Fibroblast of skin of left quadriceps (primary cell): Measurements from ENCODE around the gene PRSS2.

ENCODE experiments used
- DNase-seq, 2 experiments: peaks; one replicate each; pipeline ENCODE4 v3.0.0-alpha.2; 2013; ENCODE audit warnings: low read depth in 2 of 2

The PRSS2 gene

DNA sequence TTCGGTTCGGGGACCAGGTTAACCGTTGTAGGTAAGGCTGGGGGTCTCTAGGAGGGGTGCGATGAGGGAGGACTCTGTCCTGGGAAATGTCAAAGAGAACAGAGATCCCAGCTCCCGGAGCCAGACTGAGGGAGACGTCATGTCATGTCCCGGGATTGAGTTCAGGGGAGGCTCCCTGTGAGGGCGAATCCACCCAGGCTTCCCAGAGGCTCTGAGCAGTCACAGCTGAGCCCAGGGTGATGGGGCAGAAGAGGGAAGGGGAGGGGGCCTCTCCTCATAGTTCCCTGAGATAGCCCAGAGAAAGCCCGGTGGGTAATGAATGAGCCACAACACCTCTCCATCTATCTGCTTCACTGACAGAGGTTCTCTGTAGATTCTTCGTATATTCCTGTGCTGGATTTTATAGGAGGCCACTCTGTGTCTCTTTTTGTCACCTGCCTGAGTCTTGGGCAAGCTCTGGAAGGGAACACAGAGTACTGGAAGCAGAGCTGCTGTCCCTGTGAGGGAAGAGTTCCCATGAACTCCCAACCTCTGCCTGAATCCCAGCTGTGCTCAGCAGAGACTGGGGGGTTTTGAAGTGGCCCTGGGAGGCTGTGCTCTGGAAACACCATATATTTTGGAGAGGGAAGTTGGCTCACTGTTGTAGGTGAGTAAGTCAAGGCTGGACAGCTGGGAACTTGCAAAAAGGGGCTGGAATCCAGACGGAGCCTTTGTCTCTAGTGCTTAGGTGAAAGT, 16.4 kb downstream of the PRSS2 start:
- no peak for DNase-seq

DNA sequence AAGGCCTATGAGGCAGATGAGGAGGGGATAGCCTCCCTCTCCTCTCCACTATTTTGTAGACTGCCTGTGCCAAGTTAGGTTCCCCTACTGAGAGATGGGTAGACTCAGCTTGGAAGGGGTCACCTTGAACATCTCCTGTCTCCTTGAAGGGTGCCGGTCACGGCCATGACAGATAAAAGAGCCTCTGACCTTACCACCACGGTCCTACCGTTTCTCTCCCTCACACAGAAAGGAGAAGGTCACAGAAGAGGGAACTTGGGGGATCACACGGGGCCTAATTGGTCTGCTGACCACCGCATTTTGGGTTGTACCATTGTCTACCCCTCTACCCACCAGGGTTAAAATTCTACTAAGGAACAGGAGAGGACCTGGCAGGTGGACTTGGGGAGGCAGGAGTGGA, 17.0 kb downstream of the PRSS2 start:
- DNase-seq: no peak

DNA sequence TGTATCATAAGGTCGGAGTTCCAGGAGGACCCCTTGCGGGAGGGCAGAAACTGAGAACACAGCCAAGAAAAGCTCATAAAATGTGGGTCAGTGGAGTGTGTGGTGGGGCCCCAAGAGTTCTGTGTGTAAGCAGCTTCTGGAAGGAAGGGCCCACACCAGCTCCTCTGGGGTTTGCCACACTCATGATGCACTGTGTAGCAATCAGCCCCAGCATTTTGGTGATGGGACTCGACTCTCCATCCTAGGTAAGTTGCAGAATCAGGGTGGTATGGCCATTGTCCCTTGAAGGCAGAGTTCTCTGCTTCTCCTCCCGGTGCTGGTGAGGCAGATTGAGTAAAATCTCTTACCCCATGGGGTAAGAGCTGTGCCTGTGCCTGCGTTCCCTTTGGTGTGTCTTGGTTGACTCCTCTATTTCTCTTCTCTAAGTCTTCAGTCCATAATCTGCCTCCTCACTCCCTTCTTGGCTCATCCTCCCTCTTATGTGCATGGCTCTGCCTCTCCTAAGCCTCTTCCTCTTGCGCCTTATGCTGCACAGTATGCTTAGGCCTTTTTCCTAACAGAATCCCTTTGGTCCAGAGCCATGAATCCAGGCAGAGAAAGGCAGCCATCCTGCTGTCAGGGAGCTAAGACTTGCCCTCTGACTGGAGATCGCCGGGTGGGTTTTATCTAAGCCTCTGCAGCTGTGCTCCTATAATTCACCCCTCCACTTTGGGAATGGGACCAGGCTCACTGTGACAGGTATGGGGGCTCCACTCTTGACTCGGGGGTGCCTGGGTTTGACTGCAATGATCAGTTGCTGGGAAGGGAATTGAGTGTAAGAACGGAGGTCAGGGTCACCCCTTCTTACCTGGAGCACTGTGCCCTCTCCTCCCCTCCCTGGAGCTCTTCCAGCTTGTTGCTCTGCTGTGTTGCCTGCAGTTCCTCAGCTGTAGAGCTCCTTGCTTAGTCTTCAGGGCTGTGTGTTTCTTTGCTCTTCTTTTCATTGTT, 17.8 kb downstream of the PRSS2 start:
- no peak for DNase-seq

- no peak for DNase-seq
These were observed 18.7 kb downstream of the PRSS2 start for GRCh38 chr7:142789441-142789840.

- no peak for DNase-seq
These were observed 19.3 kb downstream of the PRSS2 start for GRCh38 chr7:142790056-142790455.

DNA sequence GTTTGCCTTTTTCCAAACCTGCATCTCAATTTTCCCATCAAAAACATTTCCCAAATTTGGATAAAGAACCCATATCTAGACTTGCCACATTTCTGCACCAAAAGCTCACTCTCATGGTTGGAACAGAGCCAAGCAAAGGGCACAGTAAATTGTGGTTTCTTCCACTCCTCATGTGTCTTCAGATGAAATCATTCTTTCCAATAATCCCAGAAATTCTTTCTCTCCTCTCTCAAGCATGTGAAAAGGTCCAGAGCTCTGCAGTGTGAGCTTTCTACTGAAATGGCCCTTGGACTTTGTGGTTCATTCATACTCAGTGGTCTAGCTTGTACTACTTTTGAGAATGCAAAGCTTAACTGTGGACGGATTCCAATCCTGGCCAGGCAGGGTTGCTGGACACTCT, 19.8 kb downstream of the PRSS2 start:
- DNase-seq: no peak

DNA sequence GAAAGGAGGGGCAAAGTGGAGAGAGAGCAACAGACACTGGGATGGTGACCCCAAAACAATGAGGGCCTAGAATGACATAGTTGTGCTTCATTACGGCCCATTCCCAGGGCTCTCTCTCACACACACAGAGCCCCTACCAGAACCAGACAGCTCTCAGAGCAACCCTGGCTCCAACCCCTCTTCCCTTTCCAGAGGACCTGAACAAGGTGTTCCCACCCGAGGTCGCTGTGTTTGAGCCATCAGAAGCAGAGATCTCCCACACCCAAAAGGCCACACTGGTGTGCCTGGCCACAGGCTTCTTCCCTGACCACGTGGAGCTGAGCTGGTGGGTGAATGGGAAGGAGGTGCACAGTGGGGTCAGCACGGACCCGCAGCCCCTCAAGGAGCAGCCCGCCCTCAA, 20.7 kb downstream of the PRSS2 start:
- no peak for DNase-seq

DNA sequence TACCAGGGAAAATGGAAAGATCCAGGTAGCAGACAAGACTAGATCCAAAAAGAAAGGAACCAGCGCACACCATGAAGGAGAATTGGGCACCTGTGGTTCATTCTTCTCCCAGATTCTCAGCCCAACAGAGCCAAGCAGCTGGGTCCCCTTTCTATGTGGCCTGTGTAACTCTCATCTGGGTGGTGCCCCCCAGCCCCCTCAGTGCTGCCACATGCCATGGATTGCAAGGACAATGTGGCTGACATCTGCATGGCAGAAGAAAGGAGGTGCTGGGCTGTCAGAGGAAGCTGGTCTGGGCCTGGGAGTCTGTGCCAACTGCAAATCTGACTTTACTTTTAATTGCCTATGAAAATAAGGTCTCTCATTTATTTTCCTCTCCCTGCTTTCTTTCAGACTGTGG, 21.4 kb downstream of the PRSS2 start:
- no peak for DNase-seq

- DNase-seq: no peak
These were observed 21.8 kb downstream of the PRSS2 start for GRCh38 chr7:142792593-142792992.

- DNase-seq: no peak
These were observed 22.4 kb downstream of the PRSS2 start for GRCh38 chr7:142793156-142793555.

GRCh38 chr7:142795339-142795863, 24.6 kb downstream of the PRSS2 start:
- DNase-seq: no peak

DNA sequence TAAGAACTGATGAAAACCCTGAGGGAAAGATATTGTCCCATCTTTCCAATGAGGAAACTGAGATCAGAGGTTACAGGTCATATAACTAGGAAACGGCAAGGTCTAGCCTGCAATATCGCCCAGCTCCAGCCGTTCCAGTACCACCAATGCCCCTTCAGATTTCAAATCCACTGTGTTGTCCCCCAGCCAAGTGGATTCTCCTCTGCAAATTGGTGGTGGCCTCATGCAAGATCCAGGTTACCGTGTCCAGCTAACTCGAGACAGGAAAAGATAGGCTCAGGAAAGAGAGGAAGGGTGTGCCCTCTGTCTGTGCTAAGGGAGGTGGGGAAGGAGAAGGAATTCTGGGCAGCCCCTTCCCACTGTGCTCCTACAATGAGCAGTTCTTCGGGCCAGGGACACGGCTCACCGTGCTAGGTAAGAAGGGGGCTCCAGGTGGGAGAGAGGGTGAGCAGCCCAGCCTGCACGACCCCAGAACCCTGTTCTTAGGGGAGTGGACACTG, 25.3 kb downstream of the PRSS2 start:
- DNase-seq: no peak

DNA sequence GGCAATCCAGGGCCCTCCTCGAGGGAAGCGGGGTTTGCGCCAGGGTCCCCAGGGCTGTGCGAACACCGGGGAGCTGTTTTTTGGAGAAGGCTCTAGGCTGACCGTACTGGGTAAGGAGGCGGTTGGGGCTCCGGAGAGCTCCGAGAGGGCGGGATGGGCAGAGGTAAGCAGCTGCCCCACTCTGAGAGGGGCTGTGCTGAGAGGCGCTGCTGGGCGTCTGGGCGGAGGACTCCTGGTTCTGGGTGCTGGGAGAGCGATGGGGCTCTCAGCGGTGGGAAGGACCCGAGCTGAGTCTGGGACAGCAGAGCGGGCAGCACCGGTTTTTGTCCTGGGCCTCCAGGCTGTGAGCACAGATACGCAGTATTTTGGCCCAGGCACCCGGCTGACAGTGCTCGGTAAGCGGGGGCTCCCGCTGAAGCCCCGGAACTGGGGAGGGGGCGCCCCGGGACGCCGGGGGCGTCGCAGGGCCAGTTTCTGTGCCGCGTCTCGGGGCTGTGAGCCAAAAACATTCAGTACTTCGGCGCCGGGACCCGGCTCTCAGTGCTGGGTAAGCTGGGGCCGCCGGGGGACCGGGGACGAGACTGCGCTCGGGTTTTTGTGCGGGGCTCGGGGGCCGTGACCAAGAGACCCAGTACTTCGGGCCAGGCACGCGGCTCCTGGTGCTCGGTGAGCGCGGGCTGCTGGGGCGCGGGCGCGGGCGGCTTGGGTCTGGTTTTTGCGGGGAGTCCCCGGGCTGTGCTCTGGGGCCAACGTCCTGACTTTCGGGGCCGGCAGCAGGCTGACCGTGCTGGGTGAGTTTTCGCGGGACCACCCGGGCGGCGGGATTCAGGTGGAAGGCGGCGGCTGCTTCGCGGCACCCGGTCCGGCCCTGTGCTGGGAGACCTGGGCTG, 26.0 kb downstream of the PRSS2 start:
- no peak for DNase-seq

DNA sequence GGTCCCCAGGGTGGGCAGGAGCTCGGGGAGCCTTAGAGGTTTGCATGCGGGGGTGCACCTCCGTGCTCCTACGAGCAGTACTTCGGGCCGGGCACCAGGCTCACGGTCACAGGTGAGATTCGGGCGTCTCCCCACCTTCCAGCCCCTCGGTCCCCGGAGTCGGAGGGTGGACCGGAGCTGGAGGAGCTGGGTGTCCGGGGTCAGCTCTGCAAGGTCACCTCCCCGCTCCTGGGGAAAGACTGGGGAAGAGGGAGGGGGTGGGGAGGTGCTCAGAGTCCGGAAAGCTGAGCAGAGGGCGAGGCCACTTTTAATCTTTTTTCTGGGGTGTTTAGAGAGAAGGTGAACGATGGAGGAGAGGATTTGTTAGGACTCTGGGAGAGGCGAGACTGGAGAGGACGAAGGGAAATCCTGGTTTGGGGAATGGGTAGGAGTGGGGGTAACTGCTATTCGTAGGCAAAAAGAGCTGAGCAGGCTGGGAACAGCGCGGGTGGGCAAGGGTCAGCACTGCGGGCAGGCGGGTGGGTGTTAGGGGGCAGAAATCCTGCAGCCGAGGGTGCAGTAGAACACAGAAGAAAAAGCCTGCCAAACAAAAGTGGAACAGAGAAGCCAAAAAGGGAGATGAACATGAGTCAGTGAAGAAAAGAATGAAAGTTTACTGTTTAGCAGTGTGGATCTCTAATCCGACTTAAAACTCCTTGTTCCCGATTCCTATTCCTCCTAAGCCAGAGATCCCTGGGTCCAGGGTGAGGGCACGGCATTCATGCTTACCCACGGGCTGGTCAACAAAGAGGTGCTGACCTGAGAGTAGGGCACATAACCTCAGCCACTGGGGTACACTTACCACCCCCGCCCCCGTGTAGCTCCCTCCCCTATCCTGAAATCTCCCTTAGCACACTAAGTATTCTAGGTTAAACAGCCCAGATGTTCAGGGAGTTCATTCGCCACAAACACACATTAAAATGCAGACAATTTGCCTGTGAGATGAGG, 26.9 kb downstream of the PRSS2 start:
- DNase-seq: no peak

GRCh38 chr7:142798451-142799436, 28.0 kb downstream of the PRSS2 start:
- DNase-seq: no peak

DNA sequence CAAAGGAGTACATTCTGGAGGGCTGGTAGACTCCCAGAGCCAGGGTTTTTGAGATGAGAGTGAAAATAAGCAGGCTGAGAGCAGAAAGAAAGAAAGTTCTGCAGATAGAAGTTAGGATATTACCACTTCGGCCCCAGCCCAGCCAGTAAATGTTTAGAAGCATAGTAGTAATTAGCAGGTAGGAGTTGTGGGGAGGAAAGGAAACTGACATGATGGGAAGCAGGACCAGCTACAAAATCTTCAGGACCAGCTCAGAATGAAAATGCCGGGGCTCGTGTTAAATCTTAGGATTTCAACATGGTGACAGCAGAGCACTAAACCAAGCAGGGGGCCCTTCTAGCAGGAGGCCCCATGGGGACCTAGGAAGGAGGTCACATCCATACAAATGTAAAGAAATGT, 28.7 kb downstream of the PRSS2 start:
- DNase-seq: no peak

DNA sequence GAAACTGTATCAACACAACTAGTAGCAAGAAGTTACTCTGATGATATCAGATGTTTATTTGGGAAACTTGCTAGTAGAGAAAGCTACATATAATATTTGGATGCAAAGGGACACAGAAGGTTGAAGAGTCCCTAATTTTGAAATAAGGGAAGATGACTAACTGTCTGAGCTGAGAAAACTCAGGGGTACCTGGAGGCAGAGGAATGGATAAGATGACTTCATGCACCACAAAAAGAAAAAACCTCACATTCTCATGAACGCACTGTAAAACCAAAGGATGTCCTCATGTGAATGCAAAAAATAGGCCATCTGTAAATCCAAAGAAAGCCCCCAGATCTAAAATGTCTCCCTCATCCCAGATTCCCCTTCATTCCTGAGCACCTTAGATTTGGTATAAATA, 29.3 kb downstream of the PRSS2 start:
- no peak for DNase-seq

- DNase-seq: no peak
These were observed 30.0 kb downstream of the PRSS2 start for GRCh38 chr7:142800699-142801260.
